Adrenal gland (tissue), 5 donors: ENCODE measurements around the gene ABCB11.

Experiments used
- POLR2A ChIP-seq, 2 donors: fragments of 450-650 bp; IDR thresholded peaks; one replicate each; pipeline ENCODE4 v1.6.1; 2017; ENCODE audit warnings: antibody characterized with exemption in 2 of 2, mild to moderate bottlenecking in 2 of 2, moderate library complexity in 1 of 2
- TF ChIP-seq, protein P1 (sequence below), 6 experiments: fragments of 450-650 bp in 4 of 6; fragments of 200-600 bp in 2 of 6; sonication (generic) in 1 of 6; IDR thresholded peaks; 1 replicate in 5 of 6; 2 replicates in 1 of 6; pipeline versions ENCODE4 v1.5.1 to v1.8.0; 2016 to 2021; ENCODE audit warnings: antibody characterized with exemption in 6 of 6, mild to moderate bottlenecking in 2 of 6, moderate library complexity in 1 of 6
- donor health status: DM: no; HTN: no; CAD: no.

DNA sequence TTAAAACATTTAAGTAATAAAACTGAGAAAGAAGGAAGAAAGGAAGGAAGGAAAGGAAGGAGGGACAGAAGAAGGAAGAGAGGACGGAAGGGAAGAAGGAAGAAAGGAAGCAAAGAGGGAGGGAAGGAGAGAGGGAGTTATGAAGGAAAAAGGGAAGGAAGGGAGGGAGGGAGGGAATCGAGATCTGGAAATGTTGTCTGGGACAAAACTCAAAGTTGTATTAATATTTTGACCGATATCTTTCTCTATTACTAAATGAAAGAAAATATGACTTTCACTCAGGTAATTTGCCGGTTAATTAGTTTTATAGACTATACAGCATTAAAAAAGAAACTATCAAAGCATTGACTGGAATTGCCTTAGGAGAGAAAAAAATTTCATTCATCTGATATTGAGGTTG is 85.6 kb downstream of the ABCB11 start:
- TF ChIP-seq POLR2A (IDR thresholded peaks at IDR 0.05) = no peak
- TF ChIP-seq, protein P1, sequence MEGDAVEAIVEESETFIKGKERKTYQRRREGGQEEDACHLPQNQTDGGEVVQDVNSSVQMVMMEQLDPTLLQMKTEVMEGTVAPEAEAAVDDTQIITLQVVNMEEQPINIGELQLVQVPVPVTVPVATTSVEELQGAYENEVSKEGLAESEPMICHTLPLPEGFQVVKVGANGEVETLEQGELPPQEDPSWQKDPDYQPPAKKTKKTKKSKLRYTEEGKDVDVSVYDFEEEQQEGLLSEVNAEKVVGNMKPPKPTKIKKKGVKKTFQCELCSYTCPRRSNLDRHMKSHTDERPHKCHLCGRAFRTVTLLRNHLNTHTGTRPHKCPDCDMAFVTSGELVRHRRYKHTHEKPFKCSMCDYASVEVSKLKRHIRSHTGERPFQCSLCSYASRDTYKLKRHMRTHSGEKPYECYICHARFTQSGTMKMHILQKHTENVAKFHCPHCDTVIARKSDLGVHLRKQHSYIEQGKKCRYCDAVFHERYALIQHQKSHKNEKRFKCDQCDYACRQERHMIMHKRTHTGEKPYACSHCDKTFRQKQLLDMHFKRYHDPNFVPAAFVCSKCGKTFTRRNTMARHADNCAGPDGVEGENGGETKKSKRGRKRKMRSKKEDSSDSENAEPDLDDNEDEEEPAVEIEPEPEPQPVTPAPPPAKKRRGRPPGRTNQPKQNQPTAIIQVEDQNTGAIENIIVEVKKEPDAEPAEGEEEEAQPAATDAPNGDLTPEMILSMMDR (IDR thresholded peaks at IDR 0.05) = no peak
